ENCODE results near the gene DYNC2LI1. TPM values are rescaled to one million over a fixed set of nuclear protein-coding genes. Genes with fewer than 3 reads are reported as not detected.

Gene DYNC2LI1
- total and polyA plus RNA-seq, 8 donors, result 3.8 to 22.7 (median 9.3) TPM

GRCh38 chr2:43751476-43751990 is 22.3 kb upstream of the DYNC2LI1 start:
- Histone ChIP-seq H3K27ac (no peak overlapping the region), H3K36me3 (no peaks in the 10 kb centered on the region), H3K4me3 (no peak overlapping the region), H3K4me1 (no peaks in the 10 kb centered on the region), H3K27me3 (no peaks in the 10 kb centered on the region), H3K9me3 (no peaks in the 10 kb centered on the region)
- FAIRE-seq, result no peak
- DNase-seq, result no peak
- no peak for TF ChIP-seq CTCF (IDR thresholded peaks at IDR 0.05)
- no peak for ATAC-seq
- WGBS, 2 donors, result 89 to 94% methylated on average over 5 of the region's 5 CpGs
- intact Hi-C loops (cut with DNase I), result no loop called here

- Histone ChIP-seq H3K27me3 (no peaks in the 10 kb centered on the region), H3K36me3 (no peaks in the 10 kb centered on the region), H3K9me3 (no peaks in the 10 kb centered on the region), H3K4me3 (no peak overlapping the region), H3K4me1 (no peaks in the 10 kb centered on the region), H3K27ac (no peak overlapping the region)
- DNase-seq (no peak), FAIRE-seq (no peak), ATAC-seq (no peak)
- intact Hi-C loops (cut with DNase I), result no loop called here
- TF ChIP-seq CTCF (IDR thresholded peaks at IDR 0.05), result no peak
Observed at GRCh38 chr2:43752302-43752701, 21.5 kb upstream of the DYNC2LI1 start.

- no peaks in the 10 kb centered on the region for H3K4me1 ChIP-seq
- ATAC-seq (no peak), DNase-seq (no peak), FAIRE-seq (no peak)
- H3K9me3 ChIP-seq, result no peaks in the 10 kb centered on the region
- no peak for TF ChIP-seq CTCF (IDR thresholded peaks at IDR 0.05)
- no peaks in the 10 kb centered on the region for H3K27me3 ChIP-seq
- 83% methylated on average over 7 of the region's 7 CpGs for WGBS, 2 donors
- H3K36me3 ChIP-seq, result no peaks in the 10 kb centered on the region
- H3K4me3 ChIP-seq, result no peak overlapping the region
- H3K27ac ChIP-seq, result no peak overlapping the region
- intact Hi-C loops (cut with DNase I), result no loop called here
Observed at GRCh38 chr2:43754180-43754579, 19.7 kb upstream of the DYNC2LI1 start.

GRCh38 chr2:43758739-43759138 is 15.1 kb upstream of the DYNC2LI1 start:
- Histone ChIP-seq H3K9me3 (no peaks in the 10 kb centered on the region), H3K36me3 (no peaks in the 10 kb centered on the region), H3K4me3 (no peak overlapping the region), H3K27ac (peak overlapping the region in 1 of 4 donors; percentile 18), H3K27me3 (no peaks in the 10 kb centered on the region), H3K4me1 (no peaks in the 10 kb centered on the region)
- intact Hi-C loops (cut with DNase I), result no loop called here
- no peak for FAIRE-seq
- WGBS, 2 donors, result 67 to 71% methylated on average over 3 of the region's 3 CpGs
- no peak for DNase-seq
- TF ChIP-seq CTCF (IDR thresholded peaks at IDR 0.05), result no peak
- ATAC-seq, result no peak

- Histone ChIP-seq H3K27me3 (no peaks in the 10 kb centered on the region), H3K4me3 (no peak overlapping the region), H3K9me3 (no peaks in the 10 kb centered on the region), H3K4me1 (no peaks in the 10 kb centered on the region), H3K36me3 (no peaks in the 10 kb centered on the region), H3K27ac (peak overlapping the region in 1 of 4 donors; percentile 18)
- no peak for DNase-seq
- ATAC-seq, result peak in 2 of 4 donors; percentile 14 to 32
- FAIRE-seq, result no peak
- TF ChIP-seq CTCF (IDR thresholded peaks at IDR 0.05), result no peak
- intact Hi-C loops (cut with DNase I), result no loop called here
Observed at GRCh38 chr2:43759195-43759594, 14.6 kb upstream of the DYNC2LI1 start.
